Fibroblast of pulmonary artery (primary cell): Measurements from ENCODE around the gene TMEM204.

ENCODE experiments used
- DNase-seq: peaks from one replicate; pipeline ENCODE4 v3.0.0-alpha.2; 2010; ENCODE audit warnings: low read depth
- H3K4me3 ChIP-seq: replicated peaks from 2 replicates; pipeline ENCODE4 v1.5.1; 2011; ENCODE audit warnings: low read depth, mild to moderate bottlenecking, control low read depth, low read length, moderate library complexity
- TF ChIP-seq, protein P1 (sequence below): IDR thresholded peaks from 2 replicates; pipeline ENCODE4 v1.5.1; 2011; ENCODE audit warnings: mild to moderate bottlenecking, control low read depth, low read length, inconsistent platforms; ENCODE audit errors: missing control alignments

TMEM204 gene

DNA sequence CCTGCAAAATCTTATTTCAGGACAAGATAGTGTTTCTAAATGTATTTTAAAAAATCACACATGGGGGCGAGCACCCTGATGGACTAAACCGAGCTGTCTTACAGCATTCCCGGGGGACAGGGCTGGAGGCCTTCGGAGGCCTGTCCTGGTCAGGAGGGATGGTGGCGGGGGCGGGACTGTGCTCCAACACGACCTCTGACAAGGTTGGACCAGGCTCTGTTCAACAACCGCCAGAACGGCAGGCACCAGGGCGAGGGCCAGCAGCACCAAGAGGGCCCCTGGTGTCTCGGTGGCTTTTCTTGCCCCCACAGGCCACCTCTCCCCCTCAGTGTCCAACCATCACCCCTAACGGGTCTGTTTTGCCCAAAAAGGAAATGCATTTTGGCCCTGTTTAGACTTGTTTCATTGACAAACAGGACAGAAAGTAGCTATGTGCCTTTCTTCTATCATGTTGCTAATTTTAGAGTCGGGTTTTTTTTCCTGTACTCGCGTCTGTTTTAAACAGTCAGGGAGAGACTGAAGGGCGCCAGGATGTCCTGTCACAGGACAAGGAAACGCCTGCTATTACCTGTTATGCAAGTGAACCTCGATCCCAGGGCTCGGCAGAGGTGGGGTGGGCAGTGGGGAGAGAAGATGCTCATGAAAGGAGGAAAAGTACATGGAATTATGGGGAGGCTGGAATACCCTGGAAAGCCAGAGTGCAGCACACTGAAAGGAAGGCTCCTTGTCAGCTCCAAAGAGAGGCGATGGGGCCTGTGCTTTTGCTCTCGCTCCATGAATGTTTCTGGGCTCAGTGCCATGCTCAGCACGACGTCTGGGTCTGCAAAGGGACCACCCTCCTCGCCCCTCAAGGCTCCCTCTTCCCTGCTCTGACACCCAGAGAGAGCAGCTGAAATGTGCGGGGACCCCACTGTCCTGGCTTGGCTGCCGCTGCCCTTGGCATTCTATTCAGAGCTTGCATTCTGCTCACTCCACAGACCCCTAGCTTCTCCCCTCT, 11.9 kb downstream of the TMEM204 start:
- TF ChIP-seq, protein P1, sequence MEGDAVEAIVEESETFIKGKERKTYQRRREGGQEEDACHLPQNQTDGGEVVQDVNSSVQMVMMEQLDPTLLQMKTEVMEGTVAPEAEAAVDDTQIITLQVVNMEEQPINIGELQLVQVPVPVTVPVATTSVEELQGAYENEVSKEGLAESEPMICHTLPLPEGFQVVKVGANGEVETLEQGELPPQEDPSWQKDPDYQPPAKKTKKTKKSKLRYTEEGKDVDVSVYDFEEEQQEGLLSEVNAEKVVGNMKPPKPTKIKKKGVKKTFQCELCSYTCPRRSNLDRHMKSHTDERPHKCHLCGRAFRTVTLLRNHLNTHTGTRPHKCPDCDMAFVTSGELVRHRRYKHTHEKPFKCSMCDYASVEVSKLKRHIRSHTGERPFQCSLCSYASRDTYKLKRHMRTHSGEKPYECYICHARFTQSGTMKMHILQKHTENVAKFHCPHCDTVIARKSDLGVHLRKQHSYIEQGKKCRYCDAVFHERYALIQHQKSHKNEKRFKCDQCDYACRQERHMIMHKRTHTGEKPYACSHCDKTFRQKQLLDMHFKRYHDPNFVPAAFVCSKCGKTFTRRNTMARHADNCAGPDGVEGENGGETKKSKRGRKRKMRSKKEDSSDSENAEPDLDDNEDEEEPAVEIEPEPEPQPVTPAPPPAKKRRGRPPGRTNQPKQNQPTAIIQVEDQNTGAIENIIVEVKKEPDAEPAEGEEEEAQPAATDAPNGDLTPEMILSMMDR = no peak
- no peak overlapping the region for H3K4me3 ChIP-seq

GRCh38 chr16:1546430-1546829, 13.0 kb downstream of the TMEM204 start:
- TF ChIP-seq, protein P1 = no peak

More for the DNA sequence above, 11.9 kb downstream of the TMEM204 start:
- peak; percentile 18 for DNase-seq

GRCh38 chr16:1548233-1548632, 14.8 kb downstream of the TMEM204 start:
- DNase-seq = peak; percentile 41
- H3K4me3 ChIP-seq = no peak overlapping the region
- TF ChIP-seq, protein P1 = no peak

More at GRCh38 chr16:1546430-1546829, 13.0 kb downstream of the TMEM204 start:
- DNase-seq = no peak
- no peak overlapping the region for H3K4me3 ChIP-seq

GRCh38 chr16:1548727-1549126, 15.3 kb downstream of the TMEM204 start:
- DNase-seq = no peak
- no peak overlapping the region for H3K4me3 ChIP-seq
- TF ChIP-seq, protein P1 = no peak

GRCh38 chr16:1550069-1550468, 16.6 kb downstream of the TMEM204 start:
- no peak for DNase-seq
- TF ChIP-seq, protein P1 = no peak

DNA sequence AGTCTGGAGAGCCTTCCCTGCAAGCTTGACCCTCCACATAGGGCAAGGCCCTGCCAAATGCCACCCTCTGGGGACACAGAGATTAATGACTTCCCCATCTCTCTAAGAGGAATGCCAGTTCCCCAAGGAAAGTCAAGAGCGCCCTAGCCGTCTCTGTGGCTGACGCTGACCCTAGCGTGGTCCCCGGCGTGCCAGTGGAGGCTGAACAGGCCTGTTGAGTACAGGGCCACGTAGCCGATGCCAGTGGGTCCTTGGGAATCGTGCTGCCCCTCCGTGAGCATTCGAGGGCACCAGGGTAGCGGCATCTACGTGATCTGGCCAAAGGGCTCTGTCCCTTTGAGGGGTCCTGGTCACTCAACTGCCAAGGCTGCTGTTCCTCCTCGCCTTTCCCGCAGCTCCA, 17.2 kb downstream of the TMEM204 start:
- no peak for DNase-seq
- TF ChIP-seq, protein P1 = no peak
- H3K4me3 ChIP-seq = no peak overlapping the region

More at GRCh38 chr16:1550069-1550468, 16.6 kb downstream of the TMEM204 start:
- H3K4me3 ChIP-seq = no peak overlapping the region
